Stimulated activated CD8-positive, alpha-beta memory T cell treated with anti-CD3 and anti-CD28 coated beads, Interleukin-12 subunit alpha, Interleukin-12 subunit beta, amount 100 ng/mL, for 1 hour (primary cell): ENCODE data around the gene BAD.

Experiments
- DNase-seq: peaks from one replicate; pipeline ENCODE4 v3.0.0-alpha.2; 2020; ENCODE audit warnings: low read depth

Gene BAD

GRCh38 chr11:64296236-64296635 lies 11.8 kb upstream of the BAD start:
- no peak for DNase-seq

DNA sequence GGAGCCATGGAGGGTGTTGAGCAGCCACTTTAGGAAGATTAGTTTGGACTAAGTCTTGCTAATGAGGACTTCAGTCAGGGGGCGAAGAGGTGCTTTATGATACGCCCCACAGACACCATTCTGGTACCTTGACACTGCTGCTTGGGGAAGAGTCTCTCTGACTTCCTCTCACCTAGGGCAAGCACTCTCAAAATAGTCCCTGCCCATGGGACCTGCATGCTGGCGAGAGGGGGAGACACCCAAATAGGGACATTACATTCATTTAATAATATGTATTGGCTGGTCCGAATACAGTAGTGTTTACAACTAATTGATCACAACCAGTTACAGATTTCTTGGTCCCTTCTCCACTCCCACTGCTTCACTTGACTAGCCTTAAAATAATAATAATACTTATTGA lies 11.3 kb upstream of the BAD start:
- no peak for DNase-seq

GRCh38 chr11:64294774-64295173 lies 10.3 kb upstream of the BAD start:
- DNase-seq, result no peak

- no peak for DNase-seq
These were observed 8.2 kb upstream of the BAD start for GRCh38 chr11:64292460-64293254.

DNA sequence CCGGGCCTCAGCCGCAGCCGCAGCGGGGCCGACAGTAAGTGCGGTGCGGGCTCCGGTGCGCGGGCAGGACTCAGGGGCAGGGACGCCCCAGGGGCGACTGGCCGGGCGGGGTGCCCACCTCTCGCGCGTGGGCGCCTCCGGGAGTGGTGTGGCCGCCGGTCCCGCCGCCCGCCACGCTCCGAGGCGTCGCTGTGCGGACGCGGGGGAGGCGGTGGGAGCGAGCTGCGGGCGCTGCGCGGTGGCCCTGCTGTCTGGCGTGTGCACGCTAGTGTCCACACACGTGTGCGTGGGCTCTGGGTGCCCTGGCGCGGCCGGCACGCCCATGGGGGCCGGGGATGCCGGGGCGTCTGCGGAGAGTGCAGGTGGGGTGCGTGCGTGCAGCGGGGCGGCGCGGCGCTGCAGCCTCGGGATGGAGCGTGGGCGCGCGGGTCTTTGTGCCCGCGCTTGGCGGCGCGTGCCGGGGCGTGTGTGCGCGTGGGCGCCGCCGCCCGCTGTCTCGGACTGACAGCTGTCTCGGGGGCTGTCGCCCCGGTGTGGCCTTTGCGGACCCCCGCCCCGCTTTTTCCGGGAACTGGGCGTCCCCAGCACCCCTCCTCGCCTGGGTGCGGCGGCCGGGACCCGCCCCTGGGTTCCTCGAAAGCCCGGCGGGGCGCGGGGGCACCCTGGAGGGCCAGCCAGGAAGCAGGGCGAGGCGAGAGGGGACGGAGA lies 7.4 kb upstream of the BAD start:
- no peak for DNase-seq

DNA sequence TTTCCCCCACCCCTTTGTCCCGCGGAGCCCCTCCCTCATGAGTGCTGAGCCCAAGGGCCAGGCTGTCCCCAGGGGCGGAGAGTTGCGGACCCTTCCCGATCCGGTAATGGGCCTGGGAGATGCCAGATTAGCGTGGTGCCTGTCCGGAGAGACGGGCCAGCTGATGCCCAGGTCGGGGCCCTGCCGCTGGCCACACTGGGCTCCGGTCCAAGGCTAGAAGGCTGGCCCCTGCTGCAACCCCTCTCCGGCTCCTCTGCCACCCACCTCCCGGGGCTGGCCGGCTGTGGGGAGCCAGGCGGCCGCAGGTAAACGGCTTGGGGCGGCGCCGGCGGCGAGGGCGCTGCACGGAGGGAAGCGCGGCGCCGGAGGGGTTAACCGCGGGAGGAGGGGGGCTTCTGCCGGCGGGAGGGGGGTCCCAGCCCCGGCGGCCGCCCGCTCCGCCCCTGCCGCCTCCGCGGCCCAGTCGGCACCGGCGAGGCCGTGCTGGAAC lies 6.8 kb upstream of the BAD start, which contains the start of gene KCNK4:
TSS of gene KCNK4 (plus strand) at position 41 of the 490 bp plus-strand sequence. CDS start 1,717 bp downstream, outside the sequence.
- no peak for DNase-seq

DNA sequence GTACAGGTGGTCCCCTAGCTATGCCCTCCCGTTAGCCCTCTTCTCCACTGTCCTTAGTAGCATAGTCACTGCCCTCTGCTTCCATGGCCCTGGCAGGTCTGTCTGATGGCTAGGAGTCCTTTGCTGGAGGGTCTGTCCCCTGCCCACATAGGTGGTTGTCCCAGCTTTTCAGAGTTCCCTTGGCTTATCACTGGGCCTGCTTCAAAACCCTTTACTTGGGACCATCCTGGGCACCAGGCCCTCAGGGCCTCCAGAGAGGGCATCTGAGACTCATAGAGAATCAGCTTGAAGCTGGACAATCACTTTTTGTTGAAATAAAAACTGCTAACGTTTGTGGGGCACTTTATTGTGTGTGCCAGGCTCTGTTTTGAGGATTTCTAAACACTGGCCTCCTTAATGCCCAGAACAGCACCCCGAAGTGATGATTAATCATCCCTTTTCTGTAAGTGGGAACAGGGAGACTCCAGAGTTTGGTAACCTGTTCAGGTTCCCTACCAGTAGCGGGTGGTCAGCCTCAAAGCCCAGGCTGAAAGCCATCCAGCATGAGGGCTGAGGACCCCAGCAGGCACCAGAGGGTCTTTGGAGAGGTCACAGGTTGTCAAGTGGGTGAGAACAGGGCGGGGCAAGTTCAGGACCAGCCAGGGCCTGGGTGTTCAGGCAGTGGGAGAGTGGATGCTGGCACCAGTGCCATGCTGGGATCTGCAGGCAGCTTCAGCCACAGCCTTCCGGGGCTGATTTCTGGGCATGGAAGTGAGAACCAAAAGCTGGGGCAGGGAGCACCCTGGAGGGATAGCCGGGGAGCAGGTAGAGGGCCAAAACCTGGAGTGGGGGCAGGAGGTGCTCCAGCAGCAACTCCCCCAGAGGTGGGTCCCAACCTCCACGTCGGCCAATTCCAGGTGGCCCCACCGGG lies 6.1 kb upstream of the BAD start:
- DNase-seq, result no peak

- DNase-seq, result no peak
These were observed 4.6 kb upstream of the BAD start for GRCh38 chr11:64289002-64289564.

- no peak for DNase-seq
These were observed 3.9 kb upstream of the BAD start for GRCh38 chr11:64288353-64288750.

DNA sequence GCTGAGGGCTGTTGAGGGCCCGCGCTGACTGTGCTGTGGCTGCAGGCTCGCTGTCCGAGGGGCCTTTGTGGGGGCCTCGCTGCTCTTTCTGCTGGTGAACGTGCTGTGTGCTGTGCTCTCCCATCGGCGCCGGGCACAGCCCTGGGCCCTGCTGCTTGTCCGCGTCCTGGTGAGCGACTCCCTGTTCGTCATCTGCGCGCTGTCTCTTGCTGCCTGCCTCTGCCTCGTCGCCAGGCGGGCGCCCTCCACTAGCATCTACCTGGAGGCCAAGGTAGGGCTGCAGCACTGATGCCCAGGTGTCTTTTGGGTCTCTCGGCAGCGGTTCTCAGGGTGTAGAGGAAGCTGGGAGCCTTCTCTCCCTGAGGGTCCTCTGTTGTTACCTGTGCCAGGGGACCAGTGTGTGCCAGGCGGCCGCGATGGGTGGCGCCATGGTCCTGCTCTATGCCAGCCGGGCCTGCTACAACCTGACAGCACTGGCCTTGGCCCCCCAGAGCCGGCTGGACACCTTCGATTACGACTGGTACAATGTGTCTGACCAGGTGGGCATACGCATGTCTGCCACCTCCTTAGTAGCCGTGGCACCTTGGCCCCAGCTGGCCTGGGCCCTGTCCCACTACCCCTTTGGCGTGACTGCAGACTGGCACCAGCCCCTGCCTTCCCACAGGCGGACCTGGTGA lies 3.3 kb upstream of the BAD start:
- DNase-seq, result no peak

- no peak for DNase-seq
These were observed 2.3 kb upstream of the BAD start for GRCh38 chr11:64286801-64287159.

- DNase-seq, result no peak
These were observed 1.7 kb upstream of the BAD start for GRCh38 chr11:64285885-64286800.

DNA sequence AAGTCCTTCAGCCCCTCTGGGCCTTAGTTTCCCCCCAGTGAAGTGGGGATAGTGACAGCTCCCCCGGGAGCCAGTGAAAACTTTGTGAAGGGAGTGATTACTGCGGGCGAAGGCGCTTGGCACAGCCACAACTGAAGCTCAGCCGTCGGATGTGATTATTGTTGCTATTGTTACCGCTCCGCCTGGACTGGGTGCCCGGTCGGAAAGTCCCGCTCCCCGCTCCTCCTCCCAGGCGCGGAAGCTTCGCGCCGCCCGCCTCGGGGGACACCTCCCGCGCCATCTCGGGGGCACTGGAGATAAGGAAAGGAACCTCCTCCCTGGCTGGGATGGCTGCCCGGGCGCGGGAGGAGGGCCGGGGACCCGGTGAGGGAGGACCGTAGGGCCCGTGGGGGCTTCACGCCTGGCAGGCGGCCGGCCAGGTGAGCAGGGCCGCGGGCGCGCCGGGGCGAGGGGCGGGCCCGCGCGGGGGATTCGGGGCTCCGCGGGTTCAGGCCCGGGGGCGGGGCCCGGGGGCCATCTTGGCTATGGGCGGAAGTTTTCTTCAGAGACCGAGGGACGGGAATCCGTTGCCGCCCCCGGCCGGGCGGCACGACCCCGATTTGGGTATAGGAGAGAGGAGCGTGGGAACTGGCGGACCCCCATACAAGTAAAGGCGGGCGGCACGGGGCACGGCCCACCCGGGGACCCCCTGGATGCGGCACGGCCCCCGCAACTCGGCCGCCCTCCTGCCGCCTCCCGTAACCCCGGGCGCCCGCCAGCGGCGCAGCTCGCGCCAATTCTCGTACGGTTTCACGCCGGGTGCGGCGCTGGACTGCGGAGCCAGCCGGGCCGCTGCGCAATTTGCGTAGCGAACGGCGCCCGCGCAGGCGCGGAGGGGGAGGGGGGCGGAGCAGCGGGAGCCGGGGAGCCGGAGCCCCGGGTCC lies 758 bp upstream of the BAD start, which contains the start of gene GPR137:
TSS of gene GPR137 (plus strand) at position 887 of the 923 bp plus-strand sequence. CDS start 677 bp downstream, outside the sequence.
- DNase-seq, result peak; percentile 83

DNA sequence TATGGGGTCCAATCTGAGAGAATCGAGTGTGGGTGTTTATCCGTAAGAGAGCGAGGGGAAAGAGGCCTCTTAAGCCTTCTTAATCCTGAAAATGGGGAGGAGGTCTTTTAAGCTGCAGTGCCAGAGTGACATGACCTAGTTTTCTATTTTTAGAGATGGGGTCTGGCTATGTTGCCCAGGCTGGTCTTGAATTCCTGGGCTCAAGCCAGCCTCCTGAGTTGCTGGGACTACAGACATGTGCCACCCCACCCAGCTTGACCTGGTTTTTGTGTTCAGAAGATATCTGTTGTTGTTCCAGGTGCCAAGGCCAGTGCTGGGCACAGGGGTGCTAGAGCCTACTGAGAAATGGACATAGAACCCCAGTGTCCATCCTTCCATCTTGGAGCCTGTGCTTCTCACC lies 1.4 kb downstream of the BAD start:
- DNase-seq, result no peak

DNA sequence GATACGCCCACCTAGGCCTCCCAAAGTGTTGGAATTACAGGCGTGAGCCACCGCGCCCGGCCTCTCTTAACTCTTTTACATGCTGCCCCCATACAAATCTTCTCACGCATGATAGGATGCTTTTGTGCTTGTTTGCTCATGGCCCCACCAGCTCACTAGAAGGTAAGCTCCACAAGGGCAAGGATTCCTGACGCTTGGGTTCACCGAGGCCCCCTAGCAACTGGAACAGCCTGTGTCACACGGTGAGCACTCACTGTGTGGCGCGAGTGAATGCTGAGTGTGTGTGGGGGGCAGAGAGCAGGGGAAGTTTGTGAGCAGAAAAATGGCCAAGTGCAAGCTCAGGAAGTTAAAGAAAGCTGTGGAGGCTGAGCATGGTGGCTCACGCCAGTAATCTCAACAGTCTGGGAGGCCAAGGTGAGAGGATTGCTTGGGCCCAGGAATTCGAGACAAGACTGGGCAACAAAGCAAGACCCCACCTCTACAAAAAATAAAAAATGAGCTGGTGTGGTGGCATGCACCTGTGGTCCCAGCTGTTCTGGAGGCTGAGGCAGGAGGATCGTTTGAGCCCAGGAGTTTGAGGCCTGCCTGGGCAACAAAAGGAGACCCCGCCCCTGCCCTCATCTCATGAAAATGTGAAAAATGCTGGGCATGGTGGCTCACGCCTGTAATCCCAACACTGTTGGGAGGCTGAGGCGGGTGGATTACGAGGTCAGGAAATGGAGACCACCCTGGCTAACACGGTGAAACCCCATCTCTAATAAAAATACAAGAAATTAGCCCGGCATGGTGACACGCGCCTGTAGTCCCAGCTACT lies 2.3 kb downstream of the BAD start:
- DNase-seq, result no peak

- DNase-seq, result no peak
These were observed 5.8 kb downstream of the BAD start for GRCh38 chr11:64278576-64279190.

GRCh38 chr11:64276653-64277431 lies 7.6 kb downstream of the BAD start:
- no peak for DNase-seq
